Keratinocyte (primary cell): ENCODE data around the gene ANTXRL. TPM values are rescaled to one million over a fixed set of nuclear protein-coding genes. Genes with fewer than 3 reads are reported as not detected.
"Not testable (repeated sequence)": the region's sequence is repeated elsewhere in the genome, so short reads cannot be mapped to it uniquely, and the experiment has no call there.

Experiments
- DNase-seq: peaks from one replicate; pipeline ENCODE4 v3.0.0-alpha.2; 2011; ENCODE audit warnings: low read depth, missing footprints, low spot score
- FAIRE-seq: peaks from 2 replicates; lab custom pipeline; 2011; peaks lifted over from hg19 to GRCh38; lab: Jason Lieb, UNC
- H2AFZ ChIP-seq: 2 replicates; pipeline ENCODE4 v1.6.0; 2012; ENCODE audit warnings: low read length, control low read depth, inconsistent platforms; ENCODE audit not compliant: control insufficient read depth
- H3K27ac ChIP-seq: 2 replicates; pipeline ENCODE4 v1.5.1; 2011; ENCODE audit warnings: low read length; ENCODE audit not compliant: control insufficient read depth, insufficient read depth
- H3K27me3 ChIP-seq: 3 replicates; pipeline ENCODE4 v1.6.0; 2011; ENCODE audit warnings: low read length; ENCODE audit not compliant: control insufficient read depth, insufficient read depth; ENCODE audit errors: extremely low read depth
- H3K36me3 ChIP-seq, 2 experiments: 2 replicates in 1 of 2; 3 replicates in 1 of 2; pipeline ENCODE4 v1.5.1; 2011; ENCODE audit warnings: low read length in 2 of 2, mild to moderate bottlenecking in 1 of 2; ENCODE audit not compliant: control insufficient read depth in 2 of 2, insufficient read depth in 2 of 2; ENCODE audit errors: extremely low read depth in 1 of 2
- H3K4me1 ChIP-seq: 3 replicates; pipeline ENCODE4 v1.5.1; 2011; ENCODE audit warnings: low read length; ENCODE audit not compliant: control insufficient read depth, insufficient read depth; ENCODE audit errors: extremely low read depth
- H3K4me2 ChIP-seq: 3 replicates; pipeline ENCODE4 v1.6.0; 2011; ENCODE audit warnings: low read depth, low read length; ENCODE audit not compliant: control insufficient read depth, insufficient read depth; ENCODE audit errors: extremely low read depth
- H3K4me3 ChIP-seq, 3 experiments: fragments of 200-600 bp in 1 of 3; sonication (generic) in 1 of 3; 2 replicates in 2 of 3; 3 replicates in 1 of 3; pipeline ENCODE4 v1.5.1; 2011 to 2016; ENCODE audit warnings: low read length in 3 of 3, mild to moderate bottlenecking in 3 of 3, control low read depth in 2 of 3, inconsistent platforms in 1 of 3, low read depth in 1 of 3, mixed read lengths in 1 of 3, mixed run types in 1 of 3, moderate library complexity in 1 of 3; ENCODE audit not compliant: control insufficient read depth in 2 of 3, insufficient read depth in 2 of 3; ENCODE audit errors: extremely low read depth in 1 of 3
- H3K79me2 ChIP-seq: 2 replicates; pipeline ENCODE4 v1.6.0; 2012; ENCODE audit warnings: low read length; ENCODE audit not compliant: control insufficient read depth, insufficient read depth
- H3K9ac ChIP-seq: 3 replicates; pipeline ENCODE4 v1.6.0; 2011; ENCODE audit warnings: low read length; ENCODE audit not compliant: control insufficient read depth, insufficient read depth; ENCODE audit errors: extremely low read depth
- H3K9me1 ChIP-seq: 3 replicates; pipeline ENCODE4 v1.6.0; 2011; ENCODE audit warnings: low read length; ENCODE audit not compliant: control insufficient read depth, insufficient read depth; ENCODE audit errors: extremely low read depth
- H3K9me3 ChIP-seq: 2 replicates; pipeline ENCODE4 v1.5.1; 2012; ENCODE audit warnings: low read depth, low read length; ENCODE audit not compliant: control insufficient read depth
- H4K20me1 ChIP-seq: 3 replicates; pipeline ENCODE4 v1.6.0; 2011; ENCODE audit warnings: low read length; ENCODE audit not compliant: control insufficient read depth, insufficient read depth; ENCODE audit errors: extremely low read depth
- EZH2 ChIP-seq: IDR thresholded peaks from one replicate; pipeline ENCODE4 v1.6.1; 2012; ENCODE audit warnings: inconsistent platforms, mild to moderate bottlenecking, low read length, moderate library complexity
- dilution Hi-C: fragments of 300-500 bp; cut with MboI; formaldehyde crosslinking; loops from one replicate; pipeline ENCODE4 v1.7.0; 2020; ENCODE audit warnings: low sequenced_read_pairs; ENCODE audit not compliant: extremely low pct_ligation_motif_present
- polyA plus RNA-seq, 5 experiments: library from polyadenylated mRNA; depleted of rRNA in 3 of 5; stranded (reverse) in 3 of 5; stranded (forward) in 1 of 5; unstranded in 1 of 5; fragments of >200 nt; gene quantifications; 1 replicate in 1 of 5; 2 replicates in 3 of 5; 3 replicates in 1 of 5; pipeline versions ENCODE4 v1.2.1 to v1.2.3, GENCODE V29; 2011 to 2012; ENCODE audit warnings: missing spikeins in 2 of 5, low read depth in 1 of 5, low replicate concordance in 1 of 5
- TF ChIP-seq, protein P1 (sequence below), 3 experiments: IDR thresholded peaks in 1 of 3; conservative IDR thresholded peaks in 1 of 3; optimal IDR thresholded peaks in 1 of 3; 2 replicates in 2 of 3; 3 replicates in 1 of 3; pipeline versions ENCODE3 to v1.5.1; 2011; ENCODE audit warnings: low read length in 3 of 3, mild to moderate bottlenecking in 3 of 3, moderate library complexity in 2 of 3, control low read depth in 1 of 3, inconsistent platforms in 1 of 3; ENCODE audit not compliant: insufficient read depth in 2 of 3; ENCODE audit errors: extremely low read depth in 1 of 3

ANTXRL gene
- polyA plus RNA-seq, 1 donor (not counting 4 experiments of a cell fraction or from before 2014, with no cell fraction given): not detected

DNA sequence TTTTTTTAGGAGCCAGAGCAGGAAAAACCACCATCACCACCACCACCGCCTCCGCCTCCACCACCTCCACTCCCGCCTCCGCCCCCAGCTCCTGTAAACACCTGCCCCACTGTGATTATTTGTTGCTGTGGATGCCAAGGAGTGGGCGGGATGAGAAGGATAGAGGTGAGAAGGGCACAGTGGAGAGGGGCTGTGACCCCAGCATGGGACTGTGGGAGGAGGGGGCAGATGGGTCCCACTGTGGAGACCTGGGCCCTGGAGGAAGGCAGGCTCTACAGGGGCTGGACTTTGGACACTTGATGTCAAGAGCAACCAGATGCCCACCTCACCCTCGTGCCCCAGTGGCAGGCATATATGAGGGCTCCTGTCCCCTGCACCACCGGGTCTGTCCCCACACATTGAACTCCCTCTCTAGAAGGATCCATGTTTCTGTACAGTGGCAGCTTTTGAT is 24.7 kb downstream of the ANTXRL start:
- DNase-seq: no peak
- H3K4me2 ChIP-seq: no peak overlapping the region
- no peak overlapping the region for H3K4me3 ChIP-seq
- peaks cover 13% of the 10 kb centered on the region for H3K4me1 ChIP-seq
- H3K27me3 ChIP-seq: peaks cover 13% of the 10 kb centered on the region
- H2AFZ ChIP-seq: no peak overlapping the region
- H3K36me3 ChIP-seq: no peaks in the 10 kb centered on the region
- H3K9me1 ChIP-seq: no peaks in the 10 kb centered on the region
- H3K79me2 ChIP-seq: no peaks in the 10 kb centered on the region
- dilution Hi-C loops: no loop called here
- no peaks in the 10 kb centered on the region for H3K9me3 ChIP-seq
- H3K9ac ChIP-seq: no peak overlapping the region
- H3K27ac ChIP-seq: no peak overlapping the region
- no peak for FAIRE-seq
- TF ChIP-seq, protein P1, sequence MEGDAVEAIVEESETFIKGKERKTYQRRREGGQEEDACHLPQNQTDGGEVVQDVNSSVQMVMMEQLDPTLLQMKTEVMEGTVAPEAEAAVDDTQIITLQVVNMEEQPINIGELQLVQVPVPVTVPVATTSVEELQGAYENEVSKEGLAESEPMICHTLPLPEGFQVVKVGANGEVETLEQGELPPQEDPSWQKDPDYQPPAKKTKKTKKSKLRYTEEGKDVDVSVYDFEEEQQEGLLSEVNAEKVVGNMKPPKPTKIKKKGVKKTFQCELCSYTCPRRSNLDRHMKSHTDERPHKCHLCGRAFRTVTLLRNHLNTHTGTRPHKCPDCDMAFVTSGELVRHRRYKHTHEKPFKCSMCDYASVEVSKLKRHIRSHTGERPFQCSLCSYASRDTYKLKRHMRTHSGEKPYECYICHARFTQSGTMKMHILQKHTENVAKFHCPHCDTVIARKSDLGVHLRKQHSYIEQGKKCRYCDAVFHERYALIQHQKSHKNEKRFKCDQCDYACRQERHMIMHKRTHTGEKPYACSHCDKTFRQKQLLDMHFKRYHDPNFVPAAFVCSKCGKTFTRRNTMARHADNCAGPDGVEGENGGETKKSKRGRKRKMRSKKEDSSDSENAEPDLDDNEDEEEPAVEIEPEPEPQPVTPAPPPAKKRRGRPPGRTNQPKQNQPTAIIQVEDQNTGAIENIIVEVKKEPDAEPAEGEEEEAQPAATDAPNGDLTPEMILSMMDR (optimal IDR thresholded peaks at IDR 0.05 in 1 of 3, IDR thresholded peaks at IDR 0.05 in 1 of 3, conservative IDR thresholded peaks at IDR 0.05 in 1 of 3; ENCODE audit: extremely low read depth in 1 of 3, insufficient read depth in 2 of 3, low read length in 3 of 3): no peak
- no peak for TF ChIP-seq EZH2
- no peaks in the 10 kb centered on the region for H4K20me1 ChIP-seq

DNA sequence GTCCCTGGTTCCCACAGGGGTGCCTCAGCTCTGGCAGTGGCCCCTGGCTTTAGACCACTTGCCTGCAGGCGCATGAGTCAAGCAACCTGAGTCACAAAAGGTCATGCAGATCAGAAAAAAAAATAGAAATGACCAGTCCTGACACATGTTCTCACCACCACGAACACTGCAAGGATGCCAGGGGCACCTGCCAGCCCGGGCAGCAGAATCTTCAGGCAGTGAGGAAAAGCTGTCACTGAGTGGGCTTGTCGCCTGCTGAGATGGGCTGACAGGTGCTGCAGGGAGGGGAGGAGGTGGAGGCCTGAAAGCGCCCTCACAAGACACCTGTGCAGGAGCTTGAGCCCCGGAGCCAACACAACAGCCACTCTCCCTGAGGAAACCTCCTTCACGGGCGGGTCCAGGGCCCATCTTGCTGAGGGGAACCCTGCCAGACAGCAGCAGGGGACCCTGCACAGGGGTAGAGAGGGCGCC is 25.2 kb downstream of the ANTXRL start:
- H3K9me3 ChIP-seq, H2AFZ ChIP-seq, H3K27me3 ChIP-seq, H3K27ac ChIP-seq, DNase-seq, dilution Hi-C loops, H4K20me1 ChIP-seq, H3K79me2 ChIP-seq, H3K4me2 ChIP-seq, H3K36me3 ChIP-seq, H3K9me1 ChIP-seq, H3K9ac ChIP-seq, FAIRE-seq, H3K4me3 ChIP-seq: not testable (repeated sequence)
- peaks cover 13% of the 10 kb centered on the region for H3K4me1 ChIP-seq

DNA sequence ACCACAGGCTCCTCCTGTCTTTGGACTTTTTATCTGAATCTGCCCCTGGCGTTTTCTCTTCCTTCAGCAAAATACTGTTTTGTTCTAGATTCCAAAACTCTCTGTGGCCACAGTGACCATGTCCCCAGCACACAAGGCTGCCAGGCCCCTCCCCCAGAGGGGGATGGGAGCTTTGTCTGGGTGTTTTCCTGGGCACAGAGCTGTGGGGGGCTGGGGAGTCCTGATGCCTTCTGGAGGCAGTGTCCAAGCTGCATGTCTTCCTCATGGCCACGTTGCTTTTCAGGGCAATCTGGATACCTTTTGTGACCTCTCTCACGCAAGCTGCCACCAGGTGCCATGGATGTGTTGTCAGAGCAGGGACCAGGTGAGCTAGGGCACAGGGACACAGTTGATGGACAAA is 26.2 kb downstream of the ANTXRL start:
- H3K4me1 ChIP-seq: peaks cover 13% of the 10 kb centered on the region
- no peak overlapping the region for H3K4me2 ChIP-seq
- no peaks in the 10 kb centered on the region for H3K9me3 ChIP-seq
- no peak overlapping the region for H3K27ac ChIP-seq
- H4K20me1 ChIP-seq: no peaks in the 10 kb centered on the region
- no peak overlapping the region for H3K4me3 ChIP-seq
- peaks cover 5% of the 10 kb centered on the region for H3K27me3 ChIP-seq
- no peak for TF ChIP-seq EZH2
- TF ChIP-seq, protein P1 (optimal IDR thresholded peaks at IDR 0.05 in 1 of 3, IDR thresholded peaks at IDR 0.05 in 1 of 3, conservative IDR thresholded peaks at IDR 0.05 in 1 of 3; ENCODE audit: extremely low read depth in 1 of 3, insufficient read depth in 2 of 3, low read length in 3 of 3): no peak
- dilution Hi-C loops: no loop called here
- no peak overlapping the region for H3K9ac ChIP-seq
- FAIRE-seq: no peak
- H2AFZ ChIP-seq: no peak overlapping the region
- H3K36me3 ChIP-seq: no peaks in the 10 kb centered on the region
- no peaks in the 10 kb centered on the region for H3K9me1 ChIP-seq
- H3K79me2 ChIP-seq: no peaks in the 10 kb centered on the region
- no peak for DNase-seq
